GM12878 (cell line): ENCODE results near the gene SLC24A4. TPM values are rescaled to one million over a fixed set of nuclear protein-coding genes. Genes with fewer than 3 reads are reported as not detected.

Experiments
- ATAC-seq: fragments of 200-7000 bp; cut with Tn5 transposase; 3 replicates; pipeline ENCODE4 v1.9.1; 2020; ENCODE audit warnings: mild to moderate bottlenecking, moderate library complexity
- BruUV-seq: library from RNA; stranded (reverse); fragments of 400-500 nt; replicated peaks from 2 replicates; lab custom pipeline; 2021; lab: Mats Ljungman, UMichigan
- CTCF ChIA-PET: fragments of 300-600 bp; sonication (Branson Sonifier 250); formaldehyde crosslinking; extraction: SDS; loops from one replicate; lab custom pipeline; 2021; ENCODE audit warnings: inconsistent platforms; lab: Yijun Ruan, JAX
- POLR2A ChIA-PET: fragments of 350-600 bp; formaldehyde crosslinking; extraction: SDS; loops from one replicate; lab custom pipeline; 2021; ENCODE audit warnings: inconsistent platforms; lab: Charles Lee
- RAD21 ChIA-PET: fragments of 300-600 bp; sonication (Branson Sonifier 250); formaldehyde crosslinking; loops from one replicate; lab custom pipeline; 2023; ENCODE audit warnings: antibody characterized with exemption; ENCODE audit not compliant: unreplicated experiment; lab: Charles Lee
- SMC1A ChIA-PET: fragments of 300-600 bp; sonication (Branson Sonifier 250); formaldehyde crosslinking; loops from one replicate; lab custom pipeline; 2023; ENCODE audit not compliant: unreplicated experiment, uncharacterized antibody; lab: Charles Lee
- DNase-seq: peaks from one replicate; pipeline ENCODE4 v3.0.0-alpha.2; 2011; ENCODE audit warnings: low read depth, low spot score
- FAIRE-seq: peaks from 3 replicates; lab custom pipeline; 2011; peaks lifted over from hg19 to GRCh38; lab: Jason Lieb, UNC
- H2AFZ ChIP-seq: 2 replicates; pipeline ENCODE4 v1.6.0; 2011; ENCODE audit warnings: low read depth, low read length, control low read depth; ENCODE audit not compliant: control insufficient read depth
- H3K27ac ChIP-seq: 2 replicates; pipeline ENCODE4 v1.5.1; 2011; ENCODE audit warnings: control low read depth; ENCODE audit not compliant: control insufficient read depth, insufficient read depth
- H3K27me3 ChIP-seq, 2 experiments: replicated peaks in 1 of 2; 2 replicates each; pipeline versions ENCODE4 v1.6.0 to v1.6.1; 2011; ENCODE audit warnings: low read length in 1 of 2; ENCODE audit not compliant: control insufficient read depth in 2 of 2, insufficient read depth in 2 of 2
- H3K36me3 ChIP-seq, 2 experiments: 2 replicates each; pipeline ENCODE4 v1.5.1; 2011; ENCODE audit warnings: low read length in 1 of 2; ENCODE audit not compliant: control insufficient read depth in 2 of 2, insufficient read depth in 2 of 2
- H3K4me1 ChIP-seq: 2 replicates; pipeline ENCODE4 v1.6.1; 2011; ENCODE audit warnings: mild to moderate bottlenecking, low read length, moderate library complexity, mixed read lengths; ENCODE audit not compliant: control insufficient read depth, insufficient read depth
- H3K4me2 ChIP-seq: 2 replicates; pipeline ENCODE4 v1.6.0; 2011; ENCODE audit warnings: control low read depth; ENCODE audit not compliant: control insufficient read depth, insufficient read depth
- H3K4me3 ChIP-seq: fragments of 200-600 bp; sonication (generic); 2 replicates; pipeline ENCODE4 v1.5.1; 2016
- H3K79me2 ChIP-seq: 2 replicates; pipeline ENCODE4 v1.6.0; 2011; ENCODE audit warnings: low read length; ENCODE audit not compliant: control insufficient read depth, insufficient read depth
- H3K9ac ChIP-seq: 2 replicates; pipeline ENCODE4 v1.8.0; 2011; ENCODE audit warnings: low read length, control low read depth, mixed read lengths; ENCODE audit not compliant: control insufficient read depth, insufficient read depth
- H3K9me3 ChIP-seq: replicated peaks from 3 replicates; pipeline ENCODE4 v1.5.1; 2011; ENCODE audit warnings: mild to moderate bottlenecking, low read length; ENCODE audit not compliant: control insufficient read depth, insufficient read depth
- H4K20me1 ChIP-seq: 2 replicates; pipeline ENCODE4 v1.6.0; 2011; ENCODE audit not compliant: control insufficient read depth, insufficient read depth
- CBFB ChIP-seq: IDR thresholded peaks from 2 replicates; pipeline ENCODE4 v1.6.1; 2016; ENCODE audit warnings: antibody characterized with exemption, low read depth
- EGR1 ChIP-seq, 2 experiments: IDR thresholded peaks; 1 replicate in 1 of 2; 2 replicates in 1 of 2; pipeline ENCODE4 v1.6.1; 2011 to 2012; ENCODE audit warnings: low read depth in 2 of 2, low read length in 2 of 2, borderline replicate concordance in 1 of 2, mild to moderate bottlenecking in 1 of 2, moderate library complexity in 1 of 2
- IRF4 ChIP-seq: IDR thresholded peaks from 2 replicates; pipeline ENCODE4 v1.6.1; 2011; ENCODE audit warnings: low read depth, low read length
- JUND ChIP-seq: IDR thresholded peaks from 2 replicates; pipeline ENCODE4 v1.6.1; 2012; ENCODE audit warnings: low read depth, mild to moderate bottlenecking, low read length, improper control_type of control experiment, moderate library complexity
- KDM1A ChIP-seq: fragments of 200-600 bp; sonication (generic); IDR thresholded peaks from 2 replicates; pipeline ENCODE4 v1.6.1; 2016; ENCODE audit warnings: borderline replicate concordance
- MTA3 ChIP-seq: IDR thresholded peaks from 2 replicates; pipeline ENCODE4 v1.6.1; 2012; ENCODE audit warnings: low read length, inconsistent platforms, borderline replicate concordance
- MYB ChIP-seq: fragments of 150-350 bp; IDR thresholded peaks from 2 replicates; pipeline ENCODE4 v1.6.1; 2014; ENCODE audit warnings: mild to moderate bottlenecking, low read depth, low read length, borderline replicate concordance
- NFIC ChIP-seq: IDR thresholded peaks from 2 replicates; pipeline ENCODE4 v1.6.1; 2012; ENCODE audit warnings: low read depth, mild to moderate bottlenecking, inconsistent platforms, low read length, moderate library complexity
- NR2F1 ChIP-seq: fragments of 450-650 bp; conservative IDR thresholded peaks from 2 replicates; pipeline ENCODE4 v1.6.1; 2017; ENCODE audit warnings: mild to moderate bottlenecking
- POLR2AphosphoS5 ChIP-seq: IDR thresholded peaks from 2 replicates; pipeline ENCODE4 v1.6.1; 2011; ENCODE audit warnings: mild to moderate bottlenecking, low read length, inconsistent platforms
- RB1 ChIP-seq: fragments of 450-650 bp; formaldehyde crosslinking; IDR thresholded peaks from 2 replicates; pipeline ENCODE4 v1.6.1; 2017; ENCODE audit warnings: mild to moderate bottlenecking, borderline replicate concordance
- RFX5 ChIP-seq: IDR thresholded peaks from 2 replicates; pipeline ENCODE4 v1.6.1; 2011; ENCODE audit warnings: low read depth, low read length, improper control_type of control experiment
- RUNX3 ChIP-seq: IDR thresholded peaks from 2 replicates; pipeline ENCODE4 v1.6.1; 2012; ENCODE audit warnings: low read length, inconsistent platforms
- TARDBP ChIP-seq: IDR thresholded peaks from 2 replicates; pipeline ENCODE4 v1.6.1; 2016; ENCODE audit warnings: borderline replicate concordance
- TBL1XR1 ChIP-seq: IDR thresholded peaks from 2 replicates; pipeline ENCODE4 v1.6.1; 2012; ENCODE audit warnings: low read depth, low read length, improper control_type of control experiment
- TCF7 ChIP-seq: IDR thresholded peaks from 2 replicates; pipeline ENCODE4 v1.6.1; 2014; ENCODE audit warnings: antibody characterized with exemption, borderline replicate concordance
- YBX1 ChIP-seq: fragments of 450-650 bp; IDR thresholded peaks from 2 replicates; pipeline ENCODE4 v1.6.1; 2016; ENCODE audit warnings: antibody characterized with exemption
- ZNF207 ChIP-seq: fragments of 450-650 bp; IDR thresholded peaks from 2 replicates; pipeline ENCODE4 v1.6.1; 2014; ENCODE audit warnings: antibody characterized with exemption, mild to moderate bottlenecking, borderline replicate concordance
- ZNF622 ChIP-seq: fragments of 450-650 bp; IDR thresholded peaks from 2 replicates; pipeline ENCODE4 v1.6.1; 2017; ENCODE audit warnings: mild to moderate bottlenecking, inconsistent platforms
- WGBS: methylation state at CpG from one replicate; pipeline ENCODE4 v1.1.6; 2016; ENCODE audit warnings: low lambda C conversion rate; ENCODE audit not compliant: insufficient replicate concordance, insufficient coverage; ENCODE audit errors: missing lambda C conversion rate; 5-methylcytosine and 5-hydroxymethylcytosine counted together
- in situ Hi-C: fragments of 300-500 bp; cut with MboI; formaldehyde crosslinking; loops from 9 replicates; pipeline ENCODE4 v1.14.3; 2018; ENCODE audit warnings: mixed read lengths
- intact Hi-C: fragments of 100-400 bp; cut with micrococcal nuclease; formaldehyde crosslinking; loops from one replicate; pipeline ENCODE4 v1.14.2; 2022; ENCODE audit not compliant: unreplicated experiment
- polyA plus RNA-seq, 11 experiments: library from polyadenylated mRNA; depleted of rRNA in 4 of 11; unstranded in 6 of 11; stranded (reverse) in 5 of 11; fragments of >200 nt; fragmentation: Nextera tagmentation in 4 of 11; fragmentation: Illumina TruSeq in 1 of 11; extraction: Ambion mirVana in 4 of 11; extraction: Trizol in 1 of 11; gene quantifications; 1 replicate in 1 of 11; 2 replicates in 10 of 11; pipeline versions ENCODE4 v1.2.1 to v1.2.3, GENCODE V29; 2011 to 2016; ENCODE audit warnings: inconsistent platforms in 2 of 11, missing spikeins in 2 of 11, low read depth in 1 of 11
- total RNA-seq, 4 experiments: library from RNA; depleted of rRNA in 3 of 4; stranded (reverse); fragments of >200 nt in 3 of 4; fragmentation: Illumina TruSeq in 1 of 4; extraction: Trizol in 1 of 4; gene quantifications; 2 replicates each; pipeline versions ENCODE4 v1.2.1 to v1.2.3, GENCODE V29; 2013 to 2021
- TF ChIP-seq, protein P1 (sequence below): fragments of 150-350 bp; IDR thresholded peaks from 2 replicates; pipeline ENCODE4 v1.6.1; 2014; ENCODE audit warnings: mild to moderate bottlenecking, low read depth, low read length

The SLC24A4 gene
- total and polyA plus RNA-seq, 10 of the 15 experiments (the other 5 are each of a cell fraction or from before 2014, with no cell fraction given) = under 0.01 to 0.46 (median 0.04) TPM; not detected in 5

DNA sequence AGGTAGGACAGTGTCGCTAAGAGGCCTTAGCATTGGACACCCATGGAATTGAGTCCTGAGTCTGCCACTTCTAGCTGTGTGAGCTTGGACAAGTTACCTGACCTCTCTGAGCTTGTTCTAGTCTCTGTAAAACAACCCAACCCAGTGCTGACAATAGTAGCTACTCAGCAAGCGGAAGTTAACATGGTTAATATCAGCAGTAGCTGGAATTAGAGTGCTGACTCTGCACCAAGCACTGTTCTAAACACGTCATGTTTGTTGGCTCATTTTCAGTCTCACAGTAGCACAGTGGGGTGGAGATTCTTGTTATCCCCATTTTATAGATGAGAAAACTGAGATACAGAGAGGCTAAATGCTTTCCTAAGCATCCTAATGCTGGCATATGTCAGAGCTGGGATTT lies 143.1 kb downstream of the SLC24A4 start:
- Histone ChIP-seq H3K9me3 (peaks cover 7% of the 10 kb centered on the region; the same call in 2 of the 3 replicates), H3K79me2 (no peaks in the 10 kb centered on the region), H3K27ac (no peak overlapping the region), H3K4me2 (no peak overlapping the region), H3K4me3 (no peak overlapping the region), H3K4me1 (peaks cover 9% of the 10 kb centered on the region), H2AFZ (no peak overlapping the region), H3K36me3 (no peaks in the 10 kb centered on the region), H3K27me3 (no peaks in the 10 kb centered on the region), H3K9ac (no peak overlapping the region), H4K20me1 (no peaks in the 10 kb centered on the region)
- ChIA-PET SMC1A (interaction anchor here (0.6 to 1.8 kb wide), 4 partner anchors 34 to 185 kb away, joined by 3 to 4 read pairs (median 4); no protein-coding TSS in a partner anchor), POLR2A (interaction anchor here (0.5 to 1.0 kb wide), 3 partner anchors 53 to 73 kb away, joined by 3 to 5 read pairs (median 4); no protein-coding TSS in a partner anchor), CTCF (interaction anchor here (0.7 to 1.7 kb wide), 5 partner anchors 12 to 372 kb away, joined by 3 read pairs; no protein-coding TSS in a partner anchor), RAD21 (interaction anchor here (1.2 to 1.5 kb wide), 2 partner anchors 123 to 187 kb away, joined by 4 to 5 read pairs; no protein-coding TSS in a partner anchor)
- TF ChIP-seq RB1 = no peak
- no peak for TF ChIP-seq MTA3
- no peak for TF ChIP-seq KDM1A
- TF ChIP-seq NFIC = no peak
- no peak for TF ChIP-seq TARDBP
- no peak for TF ChIP-seq RUNX3
- no peak for TF ChIP-seq TBL1XR1
- TF ChIP-seq ZNF207 = no peak
- no peak for TF ChIP-seq TCF7
- no peak for TF ChIP-seq CBFB
- TF ChIP-seq YBX1 = no peak
- no peak for TF ChIP-seq POLR2AphosphoS5
- TF ChIP-seq ZNF622 = no peak
- TF ChIP-seq NR2F1 = no peak
- TF ChIP-seq RFX5 = no peak
- TF ChIP-seq, protein P1, sequence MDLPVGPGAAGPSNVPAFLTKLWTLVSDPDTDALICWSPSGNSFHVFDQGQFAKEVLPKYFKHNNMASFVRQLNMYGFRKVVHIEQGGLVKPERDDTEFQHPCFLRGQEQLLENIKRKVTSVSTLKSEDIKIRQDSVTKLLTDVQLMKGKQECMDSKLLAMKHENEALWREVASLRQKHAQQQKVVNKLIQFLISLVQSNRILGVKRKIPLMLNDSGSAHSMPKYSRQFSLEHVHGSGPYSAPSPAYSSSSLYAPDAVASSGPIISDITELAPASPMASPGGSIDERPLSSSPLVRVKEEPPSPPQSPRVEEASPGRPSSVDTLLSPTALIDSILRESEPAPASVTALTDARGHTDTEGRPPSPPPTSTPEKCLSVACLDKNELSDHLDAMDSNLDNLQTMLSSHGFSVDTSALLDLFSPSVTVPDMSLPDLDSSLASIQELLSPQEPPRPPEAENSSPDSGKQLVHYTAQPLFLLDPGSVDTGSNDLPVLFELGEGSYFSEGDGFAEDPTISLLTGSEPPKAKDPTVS = no peak
- TF ChIP-seq EGR1 (IDR thresholded peaks at IDR 0.05; ENCODE audit: borderline replicate concordance in 1 of 2, low read depth in 2 of 2, low read length in 2 of 2) = no peak
- no peak for TF ChIP-seq JUND
- no peak for TF ChIP-seq IRF4
- TF ChIP-seq MYB = no peak
- no peak for ATAC-seq
- no peak for FAIRE-seq
- intact Hi-C loops (no loop called here), in situ Hi-C loops (no loop called here)
- 67% methylated on average over 3 of the region's 3 CpGs for WGBS
- no TSS peak for BruUV-seq
- no peak for DNase-seq
